Retinal pigment epithelial cell (primary cell): ENCODE measurements around the gene NUP62.

Experiments
- DNase-seq: peaks from one replicate; pipeline ENCODE4 v3.0.0-alpha.2; 2010; ENCODE audit warnings: low read depth
- H3K4me3 ChIP-seq: 2 replicates; pipeline ENCODE4 v1.5.1; 2011; ENCODE audit warnings: mild to moderate bottlenecking, low read length, control low read depth, moderate library complexity
- TF ChIP-seq, protein P1 (sequence below): conservative IDR thresholded peaks from 2 replicates; pipeline ENCODE4 v1.5.1; 2011; ENCODE audit warnings: low read depth, low read length, control low read depth, inconsistent platforms

Gene NUP62

DNA sequence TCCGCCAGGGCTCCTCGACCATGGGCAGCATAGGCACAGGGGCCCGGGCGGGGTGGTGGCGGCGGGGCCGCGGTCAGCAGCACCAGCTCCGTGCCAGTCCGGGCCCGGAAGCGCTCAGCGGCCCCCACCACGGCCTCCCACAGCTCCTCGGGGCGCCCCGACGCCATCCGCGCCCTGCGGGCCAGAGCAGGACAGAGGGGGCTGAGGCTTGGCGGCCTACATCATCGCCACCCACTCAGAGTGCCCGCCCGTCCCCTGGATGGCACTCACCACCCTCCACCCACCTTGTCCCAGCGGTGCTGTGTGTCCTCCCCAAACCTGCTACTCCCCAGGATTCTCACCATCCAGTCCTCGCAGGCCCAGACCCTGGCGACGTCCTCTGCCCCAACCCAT, 56.2 kb downstream of the NUP62 start:
- no peak for DNase-seq

GRCh38 chr19:49872245-49873128, 56.8 kb downstream of the NUP62 start:
- TF ChIP-seq, protein P1, sequence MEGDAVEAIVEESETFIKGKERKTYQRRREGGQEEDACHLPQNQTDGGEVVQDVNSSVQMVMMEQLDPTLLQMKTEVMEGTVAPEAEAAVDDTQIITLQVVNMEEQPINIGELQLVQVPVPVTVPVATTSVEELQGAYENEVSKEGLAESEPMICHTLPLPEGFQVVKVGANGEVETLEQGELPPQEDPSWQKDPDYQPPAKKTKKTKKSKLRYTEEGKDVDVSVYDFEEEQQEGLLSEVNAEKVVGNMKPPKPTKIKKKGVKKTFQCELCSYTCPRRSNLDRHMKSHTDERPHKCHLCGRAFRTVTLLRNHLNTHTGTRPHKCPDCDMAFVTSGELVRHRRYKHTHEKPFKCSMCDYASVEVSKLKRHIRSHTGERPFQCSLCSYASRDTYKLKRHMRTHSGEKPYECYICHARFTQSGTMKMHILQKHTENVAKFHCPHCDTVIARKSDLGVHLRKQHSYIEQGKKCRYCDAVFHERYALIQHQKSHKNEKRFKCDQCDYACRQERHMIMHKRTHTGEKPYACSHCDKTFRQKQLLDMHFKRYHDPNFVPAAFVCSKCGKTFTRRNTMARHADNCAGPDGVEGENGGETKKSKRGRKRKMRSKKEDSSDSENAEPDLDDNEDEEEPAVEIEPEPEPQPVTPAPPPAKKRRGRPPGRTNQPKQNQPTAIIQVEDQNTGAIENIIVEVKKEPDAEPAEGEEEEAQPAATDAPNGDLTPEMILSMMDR, result no peak
- no peak overlapping the region for H3K4me3 ChIP-seq
- no peak for DNase-seq

More for the DNA sequence above, 56.2 kb downstream of the NUP62 start:
- TF ChIP-seq, protein P1, result no peak
- no peak overlapping the region for H3K4me3 ChIP-seq

- H3K4me3 ChIP-seq, result no peak overlapping the region
- no peak for DNase-seq
- TF ChIP-seq, protein P1, result no peak
Measured at GRCh38 chr19:49871349-49871985, 57.8 kb downstream of the NUP62 start.

DNA sequence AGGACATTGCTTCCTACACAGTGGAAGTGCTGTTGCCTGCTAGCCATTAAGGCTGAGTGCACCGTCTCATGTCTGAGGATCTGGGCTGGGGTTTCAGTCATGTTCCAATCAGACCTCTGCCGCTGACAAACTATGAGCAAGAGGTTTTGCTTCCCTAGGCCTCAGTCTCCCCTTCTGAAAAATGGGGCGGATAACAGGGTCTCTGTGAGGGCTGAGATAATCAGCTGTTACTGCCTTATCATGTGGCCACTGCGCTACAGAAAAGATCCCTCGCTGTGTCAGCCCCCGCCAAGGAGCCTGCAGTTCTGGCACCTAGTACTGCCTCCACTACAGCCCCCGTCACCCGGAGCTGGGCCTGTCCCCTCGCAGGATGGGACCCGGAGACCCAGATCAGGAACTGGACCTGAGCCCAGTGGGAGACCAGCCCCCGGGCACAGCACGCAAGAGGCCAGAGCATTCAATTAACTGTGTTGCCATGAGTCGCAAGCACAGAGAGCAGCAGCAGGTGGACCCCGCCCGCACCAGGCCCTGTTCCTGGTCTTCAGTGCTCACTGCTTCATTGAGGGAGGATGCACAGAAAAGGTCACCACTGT, 58.9 kb downstream of the NUP62 start:
- TF ChIP-seq, protein P1, result no peak
- H3K4me3 ChIP-seq, result peak overlapping the region; percentile 43
- DNase-seq, result no peak

- peak; percentile 100 for DNase-seq
- TF ChIP-seq, protein P1, result no peak
- peak overlapping the region; percentile 43 for H3K4me3 ChIP-seq
Measured at GRCh38 chr19:49869484-49870308, 59.6 kb downstream of the NUP62 start.

GRCh38 chr19:49869009-49869483, 60.3 kb downstream of the NUP62 start:
- TF ChIP-seq, protein P1, result no peak
- no peak for DNase-seq
- peak overlapping the region; percentile 50 for H3K4me3 ChIP-seq
